GM12872 (cell line): ENCODE measurements around the gene HK2.

Source experiments
- CTCF ChIP-seq: IDR thresholded peaks from 3 replicates; pipeline ENCODE4 v1.5.1; 2011; ENCODE audit warnings: low read depth, mild to moderate bottlenecking, low read length, moderate library complexity; ENCODE audit not compliant: insufficient read depth

The HK2 gene

GRCh38 chr2:74815941-74816340 is 18.0 kb upstream of the HK2 start:
- TF ChIP-seq CTCF: no peak

GRCh38 chr2:74816540-74817303 is 17.2 kb upstream of the HK2 start:
- no peak for TF ChIP-seq CTCF

- no peak for TF ChIP-seq CTCF
Measured at GRCh38 chr2:74817304-74817675, 16.6 kb upstream of the HK2 start.

GRCh38 chr2:74819702-74820101 is 14.2 kb upstream of the HK2 start:
- no peak for TF ChIP-seq CTCF

- no peak for TF ChIP-seq CTCF
Measured at GRCh38 chr2:74821177-74822126, 12.5 kb upstream of the HK2 start.

- TF ChIP-seq CTCF: no peak
Measured at GRCh38 chr2:74822771-74823566, 11.0 kb upstream of the HK2 start.

- TF ChIP-seq CTCF: no peak
Measured at GRCh38 chr2:74824679-74825078, 9.2 kb upstream of the HK2 start.
